Daoy (cell line): ENCODE measurements around the gene SYNJ1. TPM values are rescaled to one million over a fixed set of nuclear protein-coding genes. Genes with fewer than 3 reads are reported as not detected.
"Not testable (repeated sequence)": the region's sequence is repeated elsewhere in the genome, so short reads cannot be mapped to it uniquely, and the experiment has no call there.

Source experiments
- DNase-seq: peaks from one replicate; pipeline ENCODE4 v3.0.0-alpha.2; 2015; ENCODE audit warnings: low read depth
- total RNA-seq: library from RNA; depleted of rRNA; stranded (reverse); fragments of >200 nt; shearing (Covaris generic); gene quantifications from 2 replicates; pipeline ENCODE4 v1.2.3, GENCODE V29; 2014; rRNA removed

Gene SYNJ1
- total RNA-seq = 4.3 and 8.7 TPM in 2 replicates

GRCh38 chr21:32727687-32728455 is at the start of gene SYNJ1:
SYNJ1 (minus strand) TSS chr21:32728013; CDS start chr21:32726895, 1,118 bp downstream.
- DNase-seq = peak; percentile 99

DNA sequence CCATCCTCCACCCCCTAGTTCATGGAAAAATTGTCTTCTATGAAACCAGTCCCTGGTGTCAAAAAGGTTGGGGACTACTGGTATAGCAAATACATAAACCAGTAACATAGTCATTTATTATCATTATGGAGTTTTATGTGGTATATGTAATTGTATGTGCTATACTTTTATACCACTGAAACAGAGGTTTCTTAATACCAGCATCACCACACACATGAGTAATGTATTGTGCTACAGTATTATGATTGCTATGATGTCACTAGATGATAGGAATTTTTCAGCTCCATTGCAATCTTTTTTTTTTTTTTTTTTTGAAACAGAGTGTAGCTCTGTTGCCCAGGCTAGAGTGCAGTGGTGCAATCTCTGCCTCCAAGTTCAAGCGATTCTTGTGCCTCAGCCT is 49.5 kb upstream of the SYNJ1 start:
- no peak for DNase-seq

DNA sequence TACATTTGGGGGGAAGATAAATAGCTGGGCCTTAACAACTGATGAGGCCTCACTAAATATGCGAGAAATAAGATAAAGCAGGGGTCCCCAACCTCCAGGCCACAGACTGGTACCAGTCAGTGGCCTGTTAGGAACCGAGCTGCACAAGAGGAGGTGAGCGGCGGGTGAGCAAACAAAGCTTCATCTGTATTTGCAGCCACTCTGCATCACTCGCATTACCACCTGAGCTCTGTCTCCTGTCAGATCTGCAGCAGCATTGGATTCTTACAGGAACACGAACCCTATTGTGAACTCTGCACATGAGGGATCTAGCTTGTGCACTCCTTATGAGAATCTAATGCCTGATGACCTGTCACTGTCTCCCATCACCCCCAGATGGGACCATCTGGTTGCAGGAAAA is 48.9 kb upstream of the SYNJ1 start:
- no peak for DNase-seq

DNA sequence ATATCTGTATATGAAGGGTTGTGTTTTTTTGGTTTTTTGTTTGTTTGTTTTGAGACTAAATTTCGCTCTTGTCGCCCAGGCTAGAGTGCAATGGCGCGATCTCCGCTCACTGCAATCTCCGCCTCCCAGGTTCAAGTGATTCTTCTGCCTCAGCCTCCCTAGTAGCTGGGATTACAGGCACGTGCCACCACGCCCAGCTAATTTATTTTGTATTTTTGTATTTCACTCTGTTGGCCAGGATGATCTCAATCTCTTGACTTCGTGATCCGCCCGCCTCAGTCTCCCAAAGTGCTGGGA is 45.2 kb upstream of the SYNJ1 start:
- DNase-seq = not testable (repeated sequence)

- peak; percentile 23 for DNase-seq
Observed at GRCh38 chr21:32772281-32773047, 44.7 kb upstream of the SYNJ1 start.

DNA sequence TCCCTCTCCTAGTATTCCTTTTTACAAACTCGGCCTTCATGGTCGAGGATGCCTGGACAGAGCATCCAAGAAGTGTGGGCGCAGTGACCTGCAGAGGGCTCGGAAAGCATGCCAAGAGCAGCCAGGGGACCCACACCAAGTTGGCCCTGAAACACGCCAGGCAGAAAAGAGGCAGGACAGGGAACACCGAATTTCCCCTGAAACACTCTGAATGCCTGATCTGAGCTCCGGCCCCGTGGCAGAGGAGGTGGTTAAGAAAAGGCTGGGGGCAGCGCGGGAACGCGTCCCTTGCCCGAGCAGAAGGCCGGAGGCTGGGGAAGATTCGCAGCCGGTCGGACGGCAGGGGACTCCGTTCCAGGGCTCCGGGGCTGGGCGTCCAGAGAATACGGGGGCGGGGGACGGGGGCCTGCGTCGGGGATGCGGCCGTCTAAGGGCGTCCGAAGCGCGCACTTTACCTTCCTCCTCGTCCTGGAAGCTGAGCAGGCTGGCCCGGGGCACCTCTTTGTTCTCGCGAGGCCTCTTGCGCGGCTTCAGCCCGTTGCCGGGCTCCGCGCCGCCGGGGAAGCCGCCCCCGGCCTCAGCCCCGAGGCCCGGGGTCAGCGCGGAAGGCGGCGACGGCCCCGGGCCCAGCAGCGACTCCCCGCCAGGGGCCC is 43.2 kb upstream of the SYNJ1 start:
- peak; percentile 74 for DNase-seq

GRCh38 chr21:32768530-32768929 is 40.7 kb upstream of the SYNJ1 start:
- DNase-seq = no peak

GRCh38 chr21:32765058-32765457 is 37.2 kb upstream of the SYNJ1 start:
- no peak for DNase-seq

GRCh38 chr21:32764186-32764585 is 36.4 kb upstream of the SYNJ1 start:
- no peak for DNase-seq

DNA sequence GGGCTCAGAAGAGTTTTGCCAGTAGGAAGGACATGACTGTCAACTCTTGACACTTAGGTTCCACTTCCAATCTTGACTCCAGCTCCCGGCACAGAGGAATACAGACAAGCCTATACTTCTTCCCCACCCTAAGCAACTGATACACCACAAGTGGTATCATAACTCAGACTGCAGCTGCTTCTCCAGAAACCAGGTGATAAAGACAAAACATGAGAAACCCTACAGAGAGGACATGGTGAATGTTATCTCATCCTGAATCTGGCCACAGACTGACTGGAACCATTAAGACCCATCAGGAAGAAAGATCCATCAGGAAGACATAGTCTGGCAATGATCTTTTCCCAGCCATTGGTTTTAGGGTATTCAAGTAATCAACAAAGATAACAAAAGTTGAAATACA is 30.0 kb upstream of the SYNJ1 start:
- no peak for DNase-seq

GRCh38 chr21:32756096-32756495 is 28.3 kb upstream of the SYNJ1 start:
- DNase-seq = no peak

GRCh38 chr21:32753818-32754585 is 26.2 kb upstream of the SYNJ1 start:
- no peak for DNase-seq

GRCh38 chr21:32750405-32750804 is 22.6 kb upstream of the SYNJ1 start:
- no peak for DNase-seq

GRCh38 chr21:32749662-32750061 is 21.8 kb upstream of the SYNJ1 start:
- DNase-seq = no peak

DNA sequence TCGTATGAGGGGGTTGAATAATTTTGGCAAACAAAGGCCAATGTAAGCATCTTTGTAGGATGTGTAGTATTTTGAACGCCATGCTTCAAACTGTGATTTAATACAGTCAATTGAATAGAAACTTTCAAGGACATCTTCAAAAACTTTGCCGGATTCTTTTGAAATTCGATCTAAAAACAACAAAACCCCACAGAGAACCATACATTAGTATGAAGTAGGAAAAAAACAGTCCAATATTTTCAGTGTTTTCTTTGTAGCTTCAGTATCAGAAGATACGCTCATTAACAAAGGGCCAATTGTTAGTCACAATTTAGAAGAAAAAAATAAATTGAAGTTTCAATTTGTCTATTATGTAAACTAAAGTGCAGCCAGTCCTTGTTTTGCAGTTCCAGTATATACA is 20.7 kb upstream of the SYNJ1 start:
- no peak for DNase-seq

DNA sequence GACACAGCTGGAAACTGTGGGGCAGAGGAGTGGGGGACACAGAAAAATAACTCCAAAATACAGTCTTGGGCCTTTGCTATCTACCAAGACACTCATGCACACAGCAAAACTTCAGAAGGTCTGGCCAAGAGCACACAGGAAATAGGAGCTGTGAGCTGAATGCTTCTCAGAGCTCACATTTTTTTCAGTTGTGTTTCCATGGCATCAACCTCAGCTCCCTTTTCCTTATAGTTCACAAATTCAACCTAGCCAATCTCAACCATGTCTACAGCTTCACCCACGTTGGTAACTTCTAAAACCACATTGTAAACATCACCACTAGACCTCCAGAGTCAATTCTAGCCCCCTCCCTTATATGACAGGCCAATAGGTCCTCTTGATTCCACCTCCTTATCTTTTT is 19.6 kb upstream of the SYNJ1 start:
- DNase-seq = no peak

DNA sequence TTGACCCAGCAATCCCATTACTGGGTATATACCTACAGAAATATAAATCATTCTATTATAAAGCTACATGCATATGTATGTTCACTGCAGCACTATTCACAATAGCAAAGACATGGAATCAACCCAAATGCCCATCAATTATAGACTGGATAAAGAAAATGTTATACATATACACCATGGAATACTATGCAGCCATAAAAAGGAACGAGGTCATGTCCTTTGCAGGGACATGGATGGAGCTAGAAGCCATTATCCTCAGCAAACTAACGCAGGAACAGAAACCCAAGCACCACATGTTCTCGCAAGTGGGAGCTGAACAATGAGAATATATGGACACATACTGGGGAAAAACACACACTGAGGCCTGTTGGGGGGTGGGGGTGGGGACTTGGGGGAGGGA is 18.9 kb upstream of the SYNJ1 start:
- not testable (repeated sequence) for DNase-seq

GRCh38 chr21:32742396-32742795 is 14.6 kb upstream of the SYNJ1 start:
- no peak for DNase-seq

GRCh38 chr21:32741336-32741735 is 13.5 kb upstream of the SYNJ1 start:
- DNase-seq = no peak

DNA sequence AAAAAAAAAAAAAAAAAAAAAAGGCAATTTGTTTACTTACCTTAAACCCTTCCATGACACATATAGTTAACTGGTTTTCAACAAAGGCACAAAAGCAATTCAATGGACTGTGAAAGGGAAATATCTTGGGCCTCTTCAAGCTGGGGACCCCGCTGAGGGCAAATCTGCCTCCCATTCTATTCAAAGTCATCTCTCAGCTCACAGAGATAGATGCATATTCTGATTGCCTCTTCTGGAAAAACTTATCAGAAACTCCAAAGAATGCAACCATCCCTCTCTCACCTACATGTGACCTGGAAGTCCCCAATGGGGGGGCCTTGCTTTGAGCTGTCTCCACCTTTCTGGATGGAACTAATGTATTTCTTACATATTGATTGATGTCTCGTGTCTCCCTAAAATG is 12.1 kb upstream of the SYNJ1 start:
- no peak for DNase-seq

GRCh38 chr21:32736083-32736482 is 8.3 kb upstream of the SYNJ1 start:
- not testable (repeated sequence) for DNase-seq

DNA sequence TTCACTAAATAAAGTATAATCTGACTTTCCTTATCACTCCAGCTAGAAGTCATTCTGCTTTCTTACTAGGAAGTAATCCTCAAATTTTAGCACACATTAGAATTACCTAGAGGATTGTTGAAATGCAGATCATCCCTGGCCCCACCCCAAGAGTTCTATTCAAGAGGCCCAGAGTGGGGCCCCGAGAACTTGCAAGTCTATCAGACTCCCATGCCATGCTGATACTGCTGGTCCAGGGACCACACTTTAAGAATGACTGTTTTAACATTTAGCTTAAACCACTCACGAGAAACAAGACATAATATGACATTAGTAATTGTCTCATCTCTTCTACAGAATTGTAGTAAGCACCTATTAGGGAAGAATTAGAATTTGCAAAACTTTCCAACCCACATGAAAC is 7.7 kb upstream of the SYNJ1 start:
- no peak for DNase-seq
